HTERT RPE-1 (cell line): ENCODE results near the gene PLA2G4C.
"Not testable (repeated sequence)": the region's sequence is repeated elsewhere in the genome, so short reads cannot be mapped to it uniquely, and the experiment has no call there.

Experiments
- in situ Hi-C: fragments of 300-500 bp; cut with MboI; formaldehyde crosslinking; loops from 4 replicates; pipeline ENCODE4 v1.14.3; 2020; ENCODE audit warnings: low sequenced_read_pairs

Gene PLA2G4C

GRCh38 chr19:48113190-48113917 is 2.7 kb upstream of the PLA2G4C start:
- in situ Hi-C loops = no loop called here

DNA sequence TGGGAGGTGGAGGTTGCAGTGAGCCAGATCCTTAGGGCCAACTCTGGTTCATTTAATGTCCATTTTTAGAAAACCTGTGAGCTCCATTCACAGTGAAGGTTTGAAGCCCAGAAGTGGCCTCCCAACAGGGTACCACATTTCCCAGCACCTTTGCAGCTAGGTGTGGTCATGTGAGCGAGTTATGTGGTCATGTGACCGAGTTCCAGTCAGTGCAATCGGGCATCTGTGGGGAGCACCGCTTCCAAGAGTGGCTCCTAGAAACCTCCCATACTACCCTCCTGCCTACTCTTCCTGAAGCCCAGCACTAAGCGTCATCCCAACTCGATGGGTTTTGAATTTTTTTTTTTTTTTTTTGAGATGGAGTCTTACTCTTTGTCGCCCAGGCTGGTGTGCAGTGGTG is 663 bp upstream of the PLA2G4C start:
- in situ Hi-C loops = no loop called here

DNA sequence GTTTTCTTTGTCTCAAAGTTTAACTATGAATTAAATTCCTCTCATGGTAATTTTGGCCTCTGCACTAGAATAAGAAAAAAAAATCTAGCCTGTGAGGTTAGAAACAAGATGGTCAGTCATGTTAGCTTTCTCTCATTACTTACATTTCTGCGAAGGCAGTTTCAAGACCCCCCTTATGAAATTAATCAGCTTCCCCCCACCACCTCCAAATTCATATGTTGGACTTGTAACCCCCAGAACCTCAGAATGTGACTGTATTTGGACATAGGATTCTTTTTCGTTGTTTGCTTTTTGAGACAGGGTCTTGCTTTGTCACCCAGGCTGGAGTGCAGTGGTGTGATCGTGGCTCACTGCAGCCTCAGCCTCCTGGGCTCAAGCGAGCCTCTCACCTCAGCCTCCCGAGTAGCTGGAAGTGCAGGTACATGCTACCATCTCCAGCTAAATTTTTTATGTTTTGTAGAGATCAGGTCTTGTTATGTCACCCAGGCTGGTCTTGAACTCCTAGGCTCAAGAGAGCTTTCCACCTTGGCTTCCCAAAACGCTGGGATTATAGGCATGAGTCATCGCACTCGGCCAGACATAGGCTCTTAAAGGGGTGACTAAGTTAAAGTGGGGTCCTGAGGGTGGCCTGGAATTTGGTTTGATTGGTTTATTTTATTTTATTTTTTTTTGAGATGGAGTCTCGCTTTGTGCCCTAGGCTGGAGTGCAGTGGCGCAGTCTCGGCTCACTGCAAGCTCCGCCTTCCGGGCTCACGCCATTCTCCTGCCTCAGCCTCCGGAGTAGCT is 1.4 kb downstream of the PLA2G4C start:
- in situ Hi-C loops = no loop called here

GRCh38 chr19:48103922-48104321 is 6.7 kb downstream of the PLA2G4C start:
- in situ Hi-C loops = no loop called here

DNA sequence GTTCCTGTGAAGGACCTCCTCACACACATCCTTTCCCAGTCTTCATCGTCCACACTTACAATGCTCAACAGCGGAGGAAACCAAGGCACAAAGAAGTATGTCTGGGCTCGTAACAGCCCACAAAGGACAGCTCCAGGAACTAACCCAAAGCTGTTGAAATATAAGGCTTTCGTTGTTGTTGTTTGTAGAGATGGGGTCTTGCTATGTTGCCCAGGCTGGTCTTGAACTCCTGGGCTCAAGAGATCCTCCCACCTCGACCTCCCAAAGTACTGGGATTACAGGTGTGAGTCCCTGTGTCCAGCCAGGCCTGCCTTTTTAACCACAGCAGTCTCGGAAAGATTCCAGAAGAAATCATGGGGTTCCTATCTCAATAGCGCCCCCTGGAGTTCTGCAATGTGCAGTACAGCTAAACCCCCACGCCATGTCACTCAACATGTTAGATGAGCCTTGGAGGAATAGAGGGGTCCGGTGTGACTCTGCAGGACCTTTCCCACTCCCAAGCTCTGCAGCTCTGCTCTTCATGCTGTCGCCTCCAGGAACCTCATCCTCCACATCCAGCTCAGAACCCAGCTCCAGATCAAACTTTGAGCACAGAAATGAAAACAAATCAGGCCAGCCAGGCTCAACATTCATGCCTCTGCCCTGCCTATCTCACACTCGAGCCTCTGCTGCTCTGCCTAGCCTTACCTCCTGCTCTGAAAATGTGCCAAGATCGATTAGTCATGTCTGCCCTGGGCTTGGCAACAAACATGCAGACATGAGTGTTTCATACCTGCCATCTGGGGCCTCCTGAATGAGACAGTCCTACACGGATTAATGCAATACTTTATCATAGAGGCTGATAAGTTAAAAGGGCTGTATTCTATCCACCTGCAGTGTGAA is 7.5 kb downstream of the PLA2G4C start:
- in situ Hi-C loops = no loop called here

GRCh38 chr19:48095612-48096175 is 14.9 kb downstream of the PLA2G4C start:
- in situ Hi-C loops = no loop called here

DNA sequence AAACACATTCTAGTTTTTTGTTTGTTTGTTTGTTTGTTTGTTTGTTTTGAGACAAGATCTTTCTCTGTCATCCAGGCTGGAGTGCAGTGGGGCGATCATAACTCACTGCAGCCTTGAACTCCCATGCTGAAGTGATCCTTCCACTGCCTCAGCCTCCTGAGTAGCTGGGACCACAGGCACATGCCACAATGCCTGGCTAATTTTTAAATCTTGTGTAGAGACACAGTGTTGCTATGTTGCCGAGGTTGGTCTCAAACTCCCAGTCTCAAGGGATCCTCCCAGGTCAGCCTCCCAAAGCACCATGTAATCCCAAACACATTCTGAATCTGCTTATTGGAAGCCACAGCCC is 15.8 kb downstream of the PLA2G4C start:
- in situ Hi-C loops = no loop called here

DNA sequence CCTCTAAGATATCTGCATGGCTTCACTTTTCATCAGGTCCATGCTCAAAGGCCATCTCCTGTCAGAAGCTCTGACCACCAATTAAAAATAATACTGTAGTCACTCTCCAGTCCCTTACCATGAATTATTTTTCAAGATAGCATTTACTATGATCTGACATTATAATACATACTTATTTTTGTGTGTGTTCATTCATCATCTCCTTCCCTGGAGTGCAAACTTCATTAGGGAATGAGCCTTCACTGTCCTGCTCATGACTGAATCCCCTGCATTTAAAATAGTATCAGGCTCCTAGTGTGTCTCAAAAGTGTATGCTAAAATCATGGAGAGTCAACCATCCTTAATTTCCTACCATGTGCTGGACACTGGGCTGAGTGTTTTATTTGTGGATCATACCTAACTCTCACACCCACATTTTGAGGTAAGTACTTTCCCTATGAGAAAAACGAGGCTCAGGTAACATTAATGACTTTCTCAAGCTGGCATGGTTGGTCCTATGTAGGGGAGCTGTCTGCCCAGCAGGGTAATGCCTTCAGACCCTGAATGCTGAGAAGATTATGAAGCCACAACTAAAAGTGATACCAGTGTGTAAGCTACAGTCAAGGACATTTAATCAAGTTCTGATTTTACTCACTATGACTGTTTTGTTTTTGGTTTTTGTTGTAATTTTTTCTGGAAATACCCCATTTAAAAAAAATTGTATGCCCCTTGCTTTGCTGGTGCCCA is 16.3 kb downstream of the PLA2G4C start:
- in situ Hi-C loops = no loop called here

DNA sequence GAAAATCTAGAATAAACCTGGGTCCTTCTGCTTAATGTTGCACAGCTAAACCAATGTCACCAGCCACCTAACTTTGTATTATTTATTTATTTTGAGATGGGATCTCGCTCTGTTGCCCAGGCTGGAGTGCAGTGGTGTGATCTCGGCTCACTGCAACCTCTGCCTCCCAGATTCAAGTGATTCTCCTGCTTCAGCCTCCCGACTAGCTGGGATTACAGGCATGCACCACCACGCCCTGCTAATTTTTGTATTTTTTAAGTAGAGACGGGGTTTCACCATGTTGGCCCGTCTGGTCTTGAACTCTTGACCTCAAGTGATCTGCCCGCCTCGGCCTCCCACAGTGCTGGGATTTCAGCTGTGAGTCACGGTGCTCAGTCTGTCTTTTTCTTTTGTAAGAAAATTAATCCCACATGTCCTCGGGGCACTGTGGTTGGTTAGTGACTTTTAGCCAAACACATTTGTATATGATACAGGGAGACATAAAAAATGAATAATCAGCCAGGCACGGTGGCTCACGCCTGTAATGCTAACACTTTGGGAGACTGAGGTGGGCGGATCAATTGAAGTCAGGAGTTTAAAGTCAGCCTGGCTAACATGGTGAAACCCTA is 19.4 kb downstream of the PLA2G4C start:
- in situ Hi-C loops = not testable (repeated sequence)

DNA sequence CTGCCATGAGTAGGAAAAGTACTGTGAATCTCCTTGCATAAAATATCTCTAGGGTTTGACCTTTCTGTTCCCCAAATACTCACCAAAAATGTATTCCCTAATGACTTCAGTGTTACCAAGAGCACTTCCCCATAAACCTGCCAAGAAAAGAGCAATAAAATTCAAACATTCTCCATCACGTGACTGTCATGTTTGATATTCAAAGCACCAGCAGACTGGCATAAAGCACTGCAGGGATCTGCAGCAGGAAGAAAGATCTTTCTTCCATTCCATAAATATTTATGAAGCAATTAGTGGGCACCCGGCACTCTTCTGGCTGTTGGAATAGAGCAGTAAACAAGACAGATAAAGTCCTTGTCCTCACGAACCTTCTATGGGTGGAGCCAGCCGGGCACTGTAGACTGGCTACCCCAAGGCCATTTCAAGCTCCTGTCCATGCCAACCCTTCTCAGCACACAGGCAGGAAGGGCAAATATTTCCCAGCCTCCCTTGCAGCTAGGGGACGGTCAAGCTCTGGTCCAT is 20.3 kb downstream of the PLA2G4C start:
- in situ Hi-C loops = no loop called here

DNA sequence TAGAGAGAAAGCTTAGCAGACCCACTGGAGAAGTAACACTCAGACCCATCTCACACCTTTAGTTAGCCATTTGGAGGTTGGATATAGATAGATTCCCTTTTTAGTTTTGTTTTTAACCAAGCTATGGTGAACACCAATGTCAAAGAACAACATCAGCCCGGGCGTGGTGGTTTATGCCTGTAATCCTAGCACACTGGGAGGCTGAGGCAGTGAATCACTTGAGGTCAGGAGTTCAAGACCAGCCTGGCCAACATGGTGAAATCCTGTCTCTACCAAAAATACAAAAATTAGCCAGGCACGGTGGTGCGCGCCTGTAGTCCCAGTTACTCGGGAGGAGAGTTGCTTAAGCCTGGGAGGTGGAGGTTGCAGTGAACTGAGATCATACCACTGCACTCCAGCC is 21.6 kb downstream of the PLA2G4C start:
- in situ Hi-C loops = not testable (repeated sequence)

DNA sequence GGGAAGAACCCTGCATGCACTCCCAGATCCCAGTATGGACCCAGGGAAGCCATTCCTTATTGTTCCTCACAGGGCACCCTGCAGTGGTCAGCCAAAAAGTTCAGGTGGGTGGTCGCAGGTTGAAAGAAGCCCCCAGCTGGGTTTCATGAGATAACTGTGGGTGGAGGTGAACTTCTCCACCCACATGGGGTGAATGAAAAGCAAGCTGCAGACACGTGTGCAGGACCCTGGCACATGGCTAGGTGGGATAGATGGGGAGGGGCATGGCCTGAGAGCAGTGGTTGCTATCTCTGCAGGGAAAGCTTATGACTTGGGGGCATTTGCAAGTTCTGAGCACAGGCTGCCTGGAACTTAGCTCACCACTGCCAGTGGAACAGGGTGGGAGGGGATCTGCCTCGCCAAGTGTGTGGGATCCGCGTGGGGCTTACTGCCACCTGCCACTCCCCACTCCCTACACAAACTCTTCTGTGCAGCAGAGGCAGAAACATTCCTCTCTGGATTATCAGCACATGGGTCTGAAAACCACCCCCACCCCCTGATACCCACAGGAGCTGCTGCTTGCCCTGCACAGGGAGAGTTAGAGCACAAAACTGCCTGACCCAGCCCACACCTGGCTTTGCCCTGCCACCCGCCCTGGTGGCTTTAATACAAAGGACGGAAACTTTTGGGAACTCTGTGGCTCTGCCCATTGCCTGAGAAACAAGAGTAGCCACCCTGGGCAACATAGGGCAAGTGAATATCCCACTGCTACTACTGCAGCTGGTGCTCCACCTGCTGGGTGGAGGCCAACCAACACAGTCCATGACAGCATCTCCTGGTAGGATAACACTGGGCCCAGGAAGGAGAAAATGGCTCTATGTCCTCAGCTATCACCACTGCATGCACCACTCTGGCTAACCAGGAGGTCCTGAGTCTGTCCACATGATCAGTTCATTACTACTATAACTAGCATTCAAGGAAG is 24.4 kb downstream of the PLA2G4C start:
- in situ Hi-C loops = no loop called here

DNA sequence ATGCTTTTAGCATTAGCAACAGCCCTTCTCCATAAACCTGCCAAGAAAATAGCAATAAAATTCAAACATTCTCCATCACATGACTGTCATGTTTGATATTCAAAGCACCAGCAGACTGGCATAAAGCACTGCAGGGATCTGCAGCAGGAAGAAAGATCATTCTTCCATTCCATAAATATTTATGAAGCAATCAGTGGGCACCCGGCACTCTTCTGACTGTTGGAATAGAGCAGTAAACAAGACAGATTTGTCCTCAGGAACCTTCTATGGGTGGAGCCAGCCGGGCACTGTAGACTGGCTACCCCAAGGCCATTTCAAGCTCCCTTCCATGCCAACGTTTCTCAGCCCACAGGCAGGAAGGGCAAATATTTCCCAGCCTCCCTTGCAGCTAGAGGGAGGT is 25.5 kb downstream of the PLA2G4C start:
- in situ Hi-C loops = no loop called here

- in situ Hi-C loops = no loop called here
These were observed 29.5 kb downstream of the PLA2G4C start for GRCh38 chr19:48081106-48081505.

- in situ Hi-C loops = not testable (repeated sequence)
These were observed 40.3 kb downstream of the PLA2G4C start for GRCh38 chr19:48070177-48070769.

DNA sequence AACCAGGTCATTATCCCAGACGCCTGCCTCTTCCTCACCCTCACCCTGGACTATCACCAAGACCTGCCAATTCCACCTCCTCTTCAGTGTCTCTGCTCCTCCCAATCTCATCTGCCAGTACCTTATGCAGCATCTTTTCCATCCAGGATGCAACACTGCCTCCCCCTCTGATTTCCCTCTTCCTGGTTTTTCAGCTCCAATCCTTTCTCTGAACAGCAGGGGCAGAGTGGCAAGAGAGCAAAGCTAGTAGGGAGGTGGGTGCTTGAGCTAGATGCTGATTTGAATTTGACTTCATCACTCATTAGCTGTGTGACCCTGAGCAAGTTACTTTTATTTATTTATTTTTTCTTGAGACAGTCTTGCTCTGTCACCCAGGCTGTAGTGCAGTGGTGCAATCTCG is 41.2 kb downstream of the PLA2G4C start:
- in situ Hi-C loops = no loop called here

DNA sequence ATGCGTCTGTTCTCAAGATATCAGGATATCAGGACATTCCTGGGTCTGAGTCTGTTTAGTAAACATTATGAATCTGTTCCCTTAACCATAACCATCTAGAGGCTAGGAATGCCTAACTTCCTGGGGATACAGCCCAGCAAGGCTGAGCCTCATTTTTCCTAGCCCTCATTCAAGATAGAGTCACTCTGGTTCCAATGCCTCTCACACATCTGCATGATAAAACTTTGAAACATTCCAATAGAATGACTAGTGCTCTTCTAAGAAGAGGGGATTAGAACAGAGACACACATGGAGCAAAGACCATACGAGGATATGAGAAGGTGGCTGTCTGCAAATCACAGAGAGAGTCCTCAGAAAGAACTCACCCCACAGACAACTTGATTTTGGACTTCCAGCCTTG is 46.1 kb downstream of the PLA2G4C start:
- in situ Hi-C loops = no loop called here
